ENCODE data around the gene CDH4. TPM values are rescaled to one million over a fixed set of nuclear protein-coding genes. Genes with fewer than 3 reads are reported as not detected.

CDH4 gene
- total and polyA plus RNA-seq, 8 donors = under 0.01 to 2.2 (median 0.11) TPM; not detected in 2

DNA sequence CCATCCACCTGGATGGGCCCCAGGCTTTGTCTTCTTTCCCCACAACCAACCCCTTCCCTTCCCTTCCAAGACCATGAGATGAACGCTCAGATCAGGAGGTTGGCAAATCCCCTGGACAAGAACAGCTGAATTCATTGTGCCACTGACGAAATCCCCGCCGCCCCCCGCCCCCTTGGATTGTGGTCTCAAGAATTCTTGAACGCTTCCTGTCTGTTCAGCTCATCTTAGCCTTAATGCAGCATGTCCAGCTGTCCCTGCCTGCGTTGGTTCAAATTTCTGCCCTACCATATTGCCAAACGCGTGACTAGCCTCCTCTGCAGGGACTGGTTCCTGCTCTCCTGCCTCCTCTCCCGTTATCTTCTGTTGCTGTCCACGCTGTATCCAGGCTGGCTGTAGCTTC lies 133.2 kb downstream of the CDH4 start:
- Histone ChIP-seq H3K9me3 (peaks cover 0 to 37% (median 12%) of the 10 kb centered on the region in 4 donors), H3K4me1 (peaks cover 0 to 6% (median 0%) of the 10 kb centered on the region in 4 donors), H3K27me3 (peaks cover 0 to 28% (median 4%) of the 10 kb centered on the region in 3 donors), H3K4me3 (no peak overlapping the region), H3K36me3 (no peaks in the 10 kb centered on the region), H3K27ac (no peak overlapping the region)
- TF ChIP-seq POLR2AphosphoS5 (IDR thresholded peaks at IDR 0.05) (no peak), EP300 (IDR thresholded peaks at IDR 0.05) (no peak), POLR2A (IDR thresholded peaks at IDR 0.05) (no peak)
- TF ChIP-seq, protein P1, sequence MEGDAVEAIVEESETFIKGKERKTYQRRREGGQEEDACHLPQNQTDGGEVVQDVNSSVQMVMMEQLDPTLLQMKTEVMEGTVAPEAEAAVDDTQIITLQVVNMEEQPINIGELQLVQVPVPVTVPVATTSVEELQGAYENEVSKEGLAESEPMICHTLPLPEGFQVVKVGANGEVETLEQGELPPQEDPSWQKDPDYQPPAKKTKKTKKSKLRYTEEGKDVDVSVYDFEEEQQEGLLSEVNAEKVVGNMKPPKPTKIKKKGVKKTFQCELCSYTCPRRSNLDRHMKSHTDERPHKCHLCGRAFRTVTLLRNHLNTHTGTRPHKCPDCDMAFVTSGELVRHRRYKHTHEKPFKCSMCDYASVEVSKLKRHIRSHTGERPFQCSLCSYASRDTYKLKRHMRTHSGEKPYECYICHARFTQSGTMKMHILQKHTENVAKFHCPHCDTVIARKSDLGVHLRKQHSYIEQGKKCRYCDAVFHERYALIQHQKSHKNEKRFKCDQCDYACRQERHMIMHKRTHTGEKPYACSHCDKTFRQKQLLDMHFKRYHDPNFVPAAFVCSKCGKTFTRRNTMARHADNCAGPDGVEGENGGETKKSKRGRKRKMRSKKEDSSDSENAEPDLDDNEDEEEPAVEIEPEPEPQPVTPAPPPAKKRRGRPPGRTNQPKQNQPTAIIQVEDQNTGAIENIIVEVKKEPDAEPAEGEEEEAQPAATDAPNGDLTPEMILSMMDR (IDR thresholded peaks at IDR 0.05) = no peak
- no peak for DNase-seq
- 74 to 92% (median 75%) methylated on average over 10 to 11 of the region's 11 CpGs for WGBS, 5 donors
- intact Hi-C loops (cut with DNase I; ENCODE audit: low total_unique reads) = no loop called here

DNA sequence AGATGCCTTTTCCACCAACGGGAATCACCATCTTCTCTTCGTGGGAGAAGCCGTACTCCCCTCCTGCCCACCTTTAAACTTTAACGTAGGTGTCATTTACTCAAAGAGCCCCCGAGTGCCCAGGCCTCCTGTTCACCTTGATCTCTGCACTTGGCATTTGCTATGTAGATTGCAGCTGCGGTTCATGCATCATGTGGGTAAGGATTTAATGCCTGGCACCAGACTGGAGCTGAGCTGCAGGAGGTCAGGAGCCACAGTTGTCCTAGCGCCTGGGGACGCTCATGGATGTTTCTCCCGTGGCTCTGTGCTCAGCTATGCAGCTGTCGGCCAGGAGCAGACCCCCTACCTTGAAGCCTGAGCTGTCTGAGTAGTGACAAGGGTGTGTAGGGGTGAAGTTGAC lies 133.7 kb downstream of the CDH4 start:
- Histone ChIP-seq H3K27ac (no peak overlapping the region), H3K9me3 (peaks cover 0 to 42% (median 14%) of the 10 kb centered on the region in 4 donors), H3K27me3 (peaks cover 0 to 28% (median 4%) of the 10 kb centered on the region in 3 donors), H3K36me3 (no peaks in the 10 kb centered on the region), H3K4me1 (peaks cover 0 to 6% (median 0%) of the 10 kb centered on the region in 4 donors), H3K4me3 (no peak overlapping the region)
- no peak for TF ChIP-seq POLR2AphosphoS5 (IDR thresholded peaks at IDR 0.05)
- TF ChIP-seq EP300 (IDR thresholded peaks at IDR 0.05) = no peak
- no peak for TF ChIP-seq POLR2A (IDR thresholded peaks at IDR 0.05)
- TF ChIP-seq, protein P1 (IDR thresholded peaks at IDR 0.05) = no peak
- intact Hi-C loops (cut with DNase I; ENCODE audit: low total_unique reads) = no loop called here
- no peak for DNase-seq
- 81 to 88% (median 84%) methylated on average over 10 of the region's 10 CpGs for WGBS, 5 donors

DNA sequence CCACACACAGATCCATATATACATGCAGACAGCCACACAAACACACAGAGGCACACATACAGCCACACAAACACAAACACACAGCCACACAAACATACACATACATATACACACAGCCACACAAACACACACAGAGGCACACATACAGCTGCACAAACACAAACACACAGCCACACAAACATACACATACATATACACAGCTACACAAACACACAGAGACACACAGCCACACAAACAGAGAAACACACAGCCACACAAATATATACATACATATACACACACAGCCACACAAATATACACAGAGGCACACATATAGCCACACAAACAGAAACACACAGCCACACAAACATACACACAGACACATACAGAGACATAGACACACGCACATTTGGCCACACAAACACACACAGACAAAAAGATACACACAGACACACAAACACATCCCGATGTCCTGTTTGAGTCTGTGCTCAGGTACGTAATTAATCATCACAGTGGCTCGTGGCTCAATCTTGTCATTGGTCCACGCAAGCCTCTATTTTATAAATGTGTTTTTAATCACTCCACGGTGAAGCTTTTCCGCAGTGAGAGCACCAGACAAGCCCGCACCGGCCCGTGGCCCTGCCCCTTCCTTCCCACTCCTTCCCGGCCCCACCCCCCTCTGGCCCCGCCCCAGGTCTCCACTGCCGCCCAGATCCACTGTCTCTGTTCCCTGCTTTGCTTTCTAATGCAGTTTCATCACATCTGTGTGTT lies 135.3 kb downstream of the CDH4 start:
- Histone ChIP-seq H3K9me3 (peaks cover 0 to 37% (median 11%) of the 10 kb centered on the region in 4 donors), H3K4me1 (peaks cover 0 to 6% (median 0%) of the 10 kb centered on the region in 4 donors), H3K27me3 (peaks cover 0 to 40% (median 4%) of the 10 kb centered on the region in 3 donors), H3K36me3 (no peaks in the 10 kb centered on the region), H3K27ac (no peak overlapping the region), H3K4me3 (no peak overlapping the region)
- 12 to 18% (median 13%) methylated on average over 13 of the region's 13 CpGs for WGBS, 5 donors
- peak in 1 of 2 donors; percentile 68 for DNase-seq
- intact Hi-C loops (cut with DNase I; ENCODE audit: low total_unique reads) = no loop called here
- no peak for TF ChIP-seq POLR2AphosphoS5 (IDR thresholded peaks at IDR 0.05)
- TF ChIP-seq, protein P1 (IDR thresholded peaks at IDR 0.05) = no peak

DNA sequence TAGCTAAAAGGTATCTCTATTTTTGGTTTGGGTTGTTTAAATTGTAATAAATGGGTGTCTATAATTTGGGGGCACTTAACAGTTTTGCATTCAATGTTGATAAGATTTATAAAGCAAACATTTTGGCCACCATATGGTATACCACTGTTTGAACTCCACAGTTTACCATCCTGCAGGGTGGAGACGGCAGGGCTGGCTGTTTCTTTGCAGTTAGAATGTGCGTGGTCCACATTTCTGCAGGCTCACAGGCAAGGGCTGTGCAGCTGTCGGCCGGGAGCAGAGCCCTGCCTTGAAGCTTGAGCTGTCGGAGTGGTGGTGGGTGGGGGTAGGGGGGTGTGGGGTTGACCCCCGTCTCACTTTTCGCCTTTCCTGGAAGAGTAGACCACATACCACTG lies 135.9 kb downstream of the CDH4 start:
- TF ChIP-seq EP300 (IDR thresholded peaks at IDR 0.05) = no peak
- TF ChIP-seq POLR2A (IDR thresholded peaks at IDR 0.05) = no peak
- no peak for DNase-seq
- WGBS, 5 donors = 11 to 34% (median 27%) methylated on average over 2 to 7 of the region's 7 CpGs
- Histone ChIP-seq H3K36me3 (no peaks in the 10 kb centered on the region), H3K4me3 (no peak overlapping the region), H3K4me1 (peaks cover 0 to 6% (median 0%) of the 10 kb centered on the region in 4 donors), H3K27ac (no peak overlapping the region), H3K9me3 (peaks cover 0 to 33% (median 8%) of the 10 kb centered on the region in 4 donors), H3K27me3 (peaks cover 0 to 44% (median 4%) of the 10 kb centered on the region in 3 donors)
- intact Hi-C loops (cut with DNase I; ENCODE audit: low total_unique reads) = no loop called here

DNA sequence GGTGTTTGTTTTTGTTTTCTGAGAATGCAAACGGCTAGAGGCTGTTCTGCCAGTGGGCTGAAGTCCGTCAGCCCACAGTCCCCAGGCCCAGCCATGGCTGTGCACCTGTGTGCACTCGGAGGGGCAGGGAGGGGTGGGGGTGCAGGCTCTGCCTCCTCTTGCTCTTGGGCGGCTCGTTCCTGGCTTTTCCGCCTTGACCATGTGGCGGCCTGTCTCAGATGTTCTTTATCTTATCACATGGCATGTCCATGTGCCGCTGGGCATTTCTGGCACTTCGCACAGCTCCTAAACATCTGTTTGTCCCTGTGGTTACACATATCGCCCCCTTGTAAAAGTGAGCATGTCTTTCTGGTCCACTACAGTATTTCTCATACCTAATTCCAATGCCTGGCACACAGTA lies 137.0 kb downstream of the CDH4 start:
- peaks cover 0 to 33% (median 8%) of the 10 kb centered on the region in 4 donors for H3K9me3 ChIP-seq
- TF ChIP-seq POLR2A (IDR thresholded peaks at IDR 0.05) = no peak
- no peak for TF ChIP-seq EP300 (IDR thresholded peaks at IDR 0.05)
- TF ChIP-seq, protein P1 (IDR thresholded peaks at IDR 0.05) = no peak
- no peak for TF ChIP-seq POLR2AphosphoS5 (IDR thresholded peaks at IDR 0.05)
- WGBS, 5 donors = 71 to 79% (median 76%) methylated on average over 10 of the region's 10 CpGs
- H3K27ac ChIP-seq = no peak overlapping the region
- no peaks in the 10 kb centered on the region for H3K36me3 ChIP-seq
- H3K4me3 ChIP-seq = no peak overlapping the region
- DNase-seq = no peak
- peaks cover 0 to 52% (median 4%) of the 10 kb centered on the region in 3 donors for H3K27me3 ChIP-seq
- intact Hi-C loops (cut with DNase I; ENCODE audit: low total_unique reads) = no loop called here
- peaks cover 0 to 6% (median 0%) of the 10 kb centered on the region in 4 donors for H3K4me1 ChIP-seq
